HG02588 (cell line): Measurements from ENCODE around the gene KIF20B.
"Not testable (repeated sequence)": the region's sequence is repeated elsewhere in the genome, so short reads cannot be mapped to it uniquely, and the experiment has no call there.

Experiments
- ATAC-seq: cut with Tn5 transposase; IDR thresholded peaks from one replicate; pipeline ENCODE4 v1.9.1; 2021; ENCODE audit warnings: mild to moderate bottlenecking, moderate library complexity; ENCODE audit not compliant: unreplicated experiment

Gene KIF20B

DNA sequence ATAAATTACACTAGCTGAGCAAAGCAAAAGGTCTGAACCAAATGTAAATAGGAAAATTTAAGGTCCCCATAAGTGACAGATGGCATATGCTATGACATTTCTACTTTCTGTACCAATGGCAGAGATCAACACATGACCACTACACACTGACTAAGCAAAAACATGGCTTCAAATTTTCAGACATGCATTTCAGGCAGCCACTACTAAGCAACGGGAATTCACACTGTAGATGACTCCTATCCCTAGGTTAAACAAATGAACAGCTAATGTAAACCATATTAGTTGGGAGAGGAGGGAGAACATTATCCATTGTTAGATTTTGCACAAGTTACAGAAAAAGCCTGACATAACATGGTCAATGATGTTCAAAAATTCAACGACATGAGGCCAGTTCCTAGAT is 11.4 kb upstream of the KIF20B start:
- ATAC-seq, result no peak

DNA sequence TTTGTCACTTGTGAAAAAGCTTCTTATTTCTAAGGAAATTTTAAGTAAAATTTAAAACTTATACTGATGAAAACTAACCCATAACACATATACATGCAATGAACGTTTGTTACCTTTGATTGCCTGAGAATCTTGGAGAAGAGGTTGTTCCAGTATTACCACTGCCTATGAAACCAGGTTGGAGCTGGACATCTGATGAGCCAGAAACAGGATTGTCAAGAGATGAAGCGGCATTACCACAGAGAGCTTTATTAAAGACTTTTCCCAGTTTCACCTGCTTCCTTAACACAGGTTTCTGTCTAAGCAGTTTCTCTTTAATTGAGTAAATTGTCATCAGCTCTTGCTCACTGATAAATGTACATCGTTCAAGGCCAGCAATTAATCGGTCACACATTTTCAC is 9.0 kb upstream of the KIF20B start:
- ATAC-seq, result no peak

GRCh38 chr10:89693176-89693575 is 8.2 kb upstream of the KIF20B start:
- ATAC-seq, result no peak

- no peak for ATAC-seq
Measured at GRCh38 chr10:89695307-89695706, 6.1 kb upstream of the KIF20B start.

DNA sequence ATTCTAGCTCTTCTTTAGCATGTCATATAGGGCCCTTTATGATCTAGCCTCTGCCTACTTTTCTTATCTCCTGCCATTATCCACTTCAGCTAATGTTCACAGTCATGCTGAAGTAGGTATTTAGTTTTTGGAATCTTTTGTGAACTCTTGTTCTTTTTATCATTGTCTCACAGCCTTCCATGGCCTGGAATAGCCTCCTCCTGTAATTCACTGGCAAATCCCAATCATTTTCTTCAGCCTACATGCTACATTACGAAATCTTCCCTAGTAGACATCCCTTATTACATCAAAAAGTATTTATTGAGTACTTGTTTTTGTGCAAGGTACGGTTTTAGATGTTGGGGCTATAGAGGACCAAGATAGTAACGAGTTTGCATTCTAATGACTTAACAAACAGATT is 3.4 kb upstream of the KIF20B start:
- no peak for ATAC-seq

DNA sequence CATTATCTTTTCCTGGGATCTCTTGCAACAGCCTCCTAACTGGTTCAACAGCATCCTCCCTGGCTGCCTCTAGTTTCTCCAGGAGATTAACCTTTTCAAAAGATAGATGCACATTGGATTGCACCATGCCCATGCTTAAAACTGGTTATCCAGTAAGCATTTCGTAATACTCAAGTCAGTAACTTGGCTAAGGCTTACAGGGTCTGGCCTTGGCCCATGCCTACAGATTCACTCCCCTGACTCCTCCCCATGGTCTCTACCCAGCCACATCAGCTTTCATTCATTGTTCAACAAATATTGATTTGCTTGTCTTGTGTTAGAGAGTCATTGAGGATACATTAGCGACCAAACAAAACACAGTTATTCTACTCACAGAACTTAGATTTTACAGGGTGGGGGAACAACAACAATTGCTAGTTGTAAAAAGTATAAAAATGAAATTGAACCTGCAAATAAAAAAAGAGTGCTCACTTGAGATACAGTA is 1.8 kb upstream of the KIF20B start:
- no peak for ATAC-seq

DNA sequence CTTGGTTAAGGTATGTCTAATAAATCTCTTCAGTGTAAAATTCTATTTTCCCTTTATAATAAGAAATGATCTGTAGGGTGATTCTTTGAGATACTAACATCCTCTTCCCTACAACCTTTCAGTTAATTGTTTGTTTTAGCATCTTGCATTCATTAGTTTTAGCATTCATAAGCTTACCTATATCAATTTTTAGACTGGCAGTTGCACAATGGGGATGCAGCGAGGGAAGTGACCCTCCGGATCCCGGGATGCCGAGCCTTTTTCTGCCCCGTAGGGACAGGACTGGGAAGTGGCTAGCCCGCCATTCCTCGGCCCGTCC is 508 bp upstream of the KIF20B start:
- ATAC-seq, result no peak

DNA sequence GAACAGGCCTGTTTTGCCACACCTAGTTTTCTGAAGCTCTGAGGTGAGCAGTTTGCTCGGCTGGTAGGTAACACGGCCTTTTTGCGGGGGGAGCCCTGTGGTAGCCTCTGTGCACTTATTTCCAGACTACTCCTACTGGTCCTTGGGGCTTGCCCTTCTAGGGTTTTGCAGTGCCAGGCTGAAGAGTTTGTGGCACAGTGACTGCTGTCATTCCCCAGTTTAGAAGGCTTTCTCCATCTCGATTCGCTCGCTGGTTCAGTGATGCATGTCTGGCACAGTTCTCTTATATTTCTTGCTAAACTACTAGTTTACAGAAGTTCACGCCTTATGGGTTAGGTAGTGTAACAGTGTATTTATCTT is 711 bp downstream of the KIF20B start:
- ATAC-seq, result no peak

- ATAC-seq, result no peak
Measured at GRCh38 chr10:89705466-89705865, 4.1 kb downstream of the KIF20B start.

GRCh38 chr10:89706011-89706410 is 4.6 kb downstream of the KIF20B start:
- no peak for ATAC-seq

DNA sequence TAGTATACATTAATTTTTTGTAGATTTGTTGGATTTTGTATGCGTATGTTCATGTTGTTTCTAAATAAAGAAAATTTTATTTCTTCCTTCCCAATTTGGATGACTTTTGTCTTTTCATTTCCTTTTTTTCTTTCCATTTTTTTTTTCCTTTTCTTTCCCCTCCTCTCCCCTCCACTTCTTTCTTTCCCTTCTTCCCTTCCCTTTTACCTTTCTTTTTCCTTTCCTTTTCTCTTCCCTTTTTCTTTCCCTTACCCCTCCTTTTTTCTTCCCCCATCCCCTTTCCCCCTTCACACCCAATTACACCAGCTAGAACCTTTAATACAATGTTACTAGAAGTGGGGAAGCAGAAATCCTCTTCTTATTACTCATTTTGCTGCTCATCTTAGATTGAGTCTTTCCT is 6.0 kb downstream of the KIF20B start:
- no peak for ATAC-seq

DNA sequence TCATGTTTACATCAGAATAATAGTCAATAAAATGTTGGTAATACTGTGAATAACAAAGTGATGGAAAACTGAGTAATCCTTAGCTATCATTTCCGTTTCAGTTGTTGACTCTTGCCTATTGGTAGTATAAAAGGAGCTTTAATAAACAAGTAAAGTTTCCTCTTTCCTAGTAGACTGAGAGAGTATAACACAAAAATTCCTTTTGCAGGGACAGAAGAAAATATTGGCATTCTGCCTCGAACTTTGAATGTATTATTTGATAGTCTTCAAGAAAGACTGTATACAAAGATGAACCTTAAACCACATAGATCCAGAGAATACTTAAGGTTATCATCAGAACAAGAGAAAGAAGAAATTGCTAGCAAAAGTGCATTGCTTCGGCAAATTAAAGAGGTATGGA is 9.4 kb downstream of the KIF20B start:
- no peak for ATAC-seq

DNA sequence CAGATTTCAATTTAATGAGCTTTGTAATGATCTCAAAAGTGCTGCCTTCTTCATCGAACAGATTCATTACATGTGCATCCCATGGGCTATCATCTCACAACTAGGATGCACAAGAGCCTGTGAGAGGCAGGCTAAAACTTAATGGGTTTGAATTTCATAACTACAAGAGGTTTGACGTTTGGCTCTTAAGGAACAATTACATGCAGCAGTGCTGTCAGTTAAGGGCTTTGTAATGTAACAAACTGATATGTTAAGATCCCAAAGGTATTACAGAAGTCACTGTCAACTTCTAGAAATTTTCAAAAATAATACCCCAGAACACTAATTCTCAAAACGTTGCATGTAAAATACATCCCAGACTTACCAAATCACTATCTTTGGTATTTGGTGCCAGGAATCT is 33.2 kb downstream of the KIF20B start:
- no peak for ATAC-seq

- ATAC-seq, result peak; percentile 91
Measured at GRCh38 chr10:89738551-89739209, 37.3 kb downstream of the KIF20B start.

- ATAC-seq, result no peak
Measured at GRCh38 chr10:89741126-89741762, 39.9 kb downstream of the KIF20B start.

GRCh38 chr10:89744026-89744425 is 42.6 kb downstream of the KIF20B start:
- ATAC-seq, result no peak

- ATAC-seq, result no peak
Measured at GRCh38 chr10:89745903-89746302, 44.5 kb downstream of the KIF20B start.

DNA sequence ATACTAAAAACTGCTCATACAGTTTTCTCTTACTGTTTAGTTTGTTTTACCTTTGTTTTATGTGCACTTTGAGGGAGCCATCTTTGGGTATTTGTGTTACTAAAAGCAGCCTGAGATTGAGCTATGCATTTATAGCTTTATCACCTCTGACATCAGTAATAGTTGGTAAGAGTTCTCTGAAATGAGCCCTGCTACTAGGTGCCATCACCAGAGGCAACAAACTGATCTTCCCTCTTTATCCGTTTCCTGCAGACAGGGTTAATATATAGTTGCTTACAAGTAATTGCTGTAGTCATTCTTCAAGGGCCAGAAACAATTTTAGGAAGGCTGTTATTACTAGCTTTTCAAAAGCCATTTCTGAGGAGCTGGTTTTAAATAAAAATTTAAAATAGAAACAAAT is 49.1 kb downstream of the KIF20B start:
- ATAC-seq, result no peak

GRCh38 chr10:89755374-89755773 is 54.0 kb downstream of the KIF20B start:
- ATAC-seq, result no peak

DNA sequence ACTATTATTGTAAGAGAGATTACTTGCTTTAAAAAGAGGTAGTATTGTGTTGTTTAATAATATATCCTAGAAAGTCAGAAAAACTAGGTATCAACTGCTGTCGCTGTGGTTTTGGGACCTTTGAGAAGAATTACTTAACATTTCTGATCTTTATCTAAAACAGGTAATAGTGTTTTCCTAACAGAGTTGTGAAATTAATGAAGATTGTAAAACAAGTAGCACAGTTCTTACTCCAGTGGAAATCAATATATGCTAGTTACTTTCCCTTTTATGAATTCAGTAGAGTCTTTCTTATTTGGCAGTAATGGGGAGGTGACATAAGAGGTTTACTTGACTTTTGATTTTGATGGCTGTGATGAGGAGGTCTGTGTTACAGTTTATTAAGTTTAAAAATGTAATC is 58.1 kb downstream of the KIF20B start:
- no peak for ATAC-seq

DNA sequence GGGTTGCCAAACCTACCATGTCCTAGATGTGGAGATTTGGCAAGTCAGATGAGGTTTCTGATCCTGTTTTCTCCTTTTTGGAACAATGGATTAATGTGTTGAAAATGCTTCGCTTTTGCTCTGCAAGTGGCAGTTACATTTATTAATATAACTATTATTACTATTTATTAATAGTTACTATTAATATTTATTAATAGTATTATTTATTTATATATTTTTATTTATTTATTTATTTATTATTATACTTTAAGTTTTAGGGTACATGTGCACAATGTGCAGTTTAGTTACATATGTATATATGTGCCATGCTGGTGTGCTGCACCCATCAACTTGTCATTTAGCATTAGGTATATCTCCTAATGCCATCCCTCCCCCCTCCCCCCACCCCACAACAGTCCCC is 62.3 kb downstream of the KIF20B start:
- ATAC-seq, result not testable (repeated sequence)

GRCh38 chr10:89771684-89772083 is 70.3 kb downstream of the KIF20B start:
- ATAC-seq, result no peak

- no peak for ATAC-seq
Measured at GRCh38 chr10:89773081-89773480, 71.7 kb downstream of the KIF20B start.
